Testis (tissue), 3 donors: ENCODE data around the gene TFPT. TPM values are rescaled to one million over a fixed set of nuclear protein-coding genes. Genes with fewer than 3 reads are reported as not detected.

Experiments
- DNase-seq: peaks from one replicate; pipeline ENCODE4 v3.0.0-alpha.2; 2019
- H3K27ac ChIP-seq, 2 donors: fragments of 200-600 bp; sonication (generic); one replicate each; pipeline ENCODE4 v1.5.1; 2019
- H3K27me3 ChIP-seq: fragments of 200-600 bp; sonication (generic); one replicate; pipeline ENCODE4 v1.5.1; 2019
- H3K36me3 ChIP-seq: fragments of 200-600 bp; sonication (generic); one replicate; pipeline ENCODE4 v1.5.1; 2017; ENCODE audit warnings: low read depth; ENCODE audit errors: missing control alignments
- H3K4me1 ChIP-seq: fragments of 200-600 bp; sonication (generic); one replicate; pipeline ENCODE4 v1.5.1; 2019
- H3K4me3 ChIP-seq, 2 donors: fragments of 200-600 bp; sonication (generic); one replicate each; pipeline ENCODE4 v1.5.1; 2017 to 2019
- H3K9me3 ChIP-seq: fragments of 200-600 bp; sonication (generic); one replicate; pipeline ENCODE4 v1.5.1; 2017
- CTCF ChIP-seq, 3 experiments: fragments of 450-650 bp in 2 of 3; fragments of 200-600 bp in 1 of 3; sonication (generic) in 1 of 3; IDR thresholded peaks; one replicate each; pipeline ENCODE4 v1.5.1; 2016 to 2019; ENCODE audit warnings: antibody characterized with exemption in 3 of 3, mild to moderate bottlenecking in 2 of 3, moderate library complexity in 1 of 3
- POLR2A ChIP-seq: fragments of 450-650 bp; IDR thresholded peaks from one replicate; pipeline ENCODE4 v1.6.1; 2017; ENCODE audit warnings: antibody characterized with exemption, mild to moderate bottlenecking, moderate library complexity
- WGBS, 2 donors: methylation state at CpG; one replicate each; pipeline ENCODE4 v1.1.5; 2018; 5-methylcytosine and 5-hydroxymethylcytosine counted together
- intact Hi-C: fragments of 100-400 bp; cut with DNase I; formaldehyde crosslinking; loops from one replicate; pipeline ENCODE4 v1.15.1; 2023; ENCODE audit warnings: low total_unique reads
- polyA plus RNA-seq: library from polyadenylated mRNA; stranded (reverse); fragments of 350-450 nt; fragmentation: Illumina TruSeq; extraction: RNeasy Lipid Tissue Mini Kit (QIAGEN cat#74804); gene quantifications from one replicate; pipeline ENCODE4 v1.2.3, GENCODE V29; 2014; ENCODE audit warnings: low read depth, low replicate concordance; ENCODE audit not compliant: insufficient read depth
- total RNA-seq, 2 donors: library from RNA; depleted of rRNA; stranded (reverse); fragments of >200 nt; gene quantifications; one replicate each; pipeline ENCODE4 v1.2.3, GENCODE V29; 2016

Gene TFPT
- total and polyA plus RNA-seq, 3 donors from 2014 or later: 11.2 to 16.0 (median 12.9) TPM

DNA sequence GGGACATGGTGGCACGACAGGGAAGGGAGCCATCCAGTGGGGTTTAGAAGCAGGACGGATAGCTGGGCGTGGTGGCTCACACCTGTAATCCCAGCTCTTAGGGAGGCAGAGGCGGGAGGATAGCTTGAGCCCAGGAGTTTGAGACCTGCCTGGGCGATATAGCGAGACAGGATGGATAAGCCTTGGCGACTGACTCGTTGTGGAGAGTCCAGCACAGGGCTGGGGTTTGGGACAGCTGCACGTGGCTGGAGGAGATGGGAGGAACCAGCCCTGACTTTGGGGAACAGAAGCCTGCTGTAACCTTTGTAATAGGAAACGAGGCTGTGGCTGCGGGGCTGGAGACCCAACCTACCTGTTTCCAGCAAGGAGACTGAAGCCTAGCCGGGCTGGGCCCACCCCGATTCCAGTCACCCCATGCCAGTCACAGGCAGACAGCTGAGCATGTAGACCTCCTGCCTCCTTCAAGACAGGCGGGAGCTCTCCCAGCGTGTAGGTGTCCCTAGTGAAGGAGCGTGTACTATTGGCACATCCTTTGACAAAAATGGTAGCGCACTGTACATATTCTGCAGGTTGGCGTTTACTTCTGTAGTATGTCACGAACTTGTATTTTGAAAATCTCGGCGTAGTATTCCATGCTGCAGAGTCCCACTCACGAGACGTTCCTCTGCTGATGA is 36.0 kb upstream of the TFPT start:
- 80 to 84% methylated on average over 18 to 23 of the region's 23 CpGs for WGBS, 2 donors
- H3K9me3 ChIP-seq: no peaks in the 10 kb centered on the region

DNA sequence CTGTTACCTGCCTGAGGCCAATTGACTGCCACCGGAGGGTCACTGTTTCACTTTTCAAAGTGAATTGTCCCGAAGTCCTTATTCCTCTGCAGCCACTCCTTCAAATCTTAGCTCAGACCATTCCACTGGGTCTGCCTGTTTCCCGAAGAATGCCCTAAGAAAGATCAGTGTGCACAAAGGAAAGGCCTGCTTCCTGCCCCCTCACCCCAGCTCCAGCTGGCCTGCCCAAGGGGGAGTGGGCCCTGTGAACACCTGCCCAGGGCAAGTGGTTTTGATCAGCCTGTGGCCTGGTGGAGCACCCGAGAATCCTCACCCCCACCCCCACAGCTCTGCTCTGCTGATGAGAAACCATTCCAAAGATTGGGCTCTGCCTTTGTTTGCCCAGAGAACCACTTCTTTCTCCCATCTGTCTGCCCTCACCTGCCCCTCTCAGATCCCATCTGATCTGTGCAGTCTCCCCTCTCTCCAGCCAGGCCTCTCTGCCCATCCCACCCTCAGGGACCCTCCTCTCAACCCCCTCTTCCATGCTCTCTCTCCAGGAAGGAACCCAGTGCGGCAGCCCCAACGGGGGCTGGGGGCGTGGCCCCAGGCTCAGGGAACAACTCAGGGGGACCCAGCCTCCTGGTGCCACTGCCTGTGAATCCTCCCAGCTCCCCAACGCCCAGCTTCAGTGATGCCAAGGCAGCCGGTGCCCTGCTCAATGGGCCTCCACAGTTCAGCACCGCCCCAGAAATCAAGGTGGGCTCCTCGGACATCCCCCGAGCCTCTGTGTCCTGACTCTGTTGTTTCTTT is 33.8 kb upstream of the TFPT start:
- no peak overlapping the region for H3K4me3 ChIP-seq
- DNase-seq: no peak
- TF ChIP-seq CTCF (IDR thresholded peaks at IDR 0.05): no peak
- TF ChIP-seq POLR2A: no peak
- H3K9me3 ChIP-seq: no peaks in the 10 kb centered on the region
- H3K36me3 ChIP-seq: no peaks in the 10 kb centered on the region
- no peaks in the 10 kb centered on the region for H3K27me3 ChIP-seq
- 85% methylated on average over 12 of the region's 12 CpGs for WGBS, 2 donors
- H3K4me1 ChIP-seq: no peaks in the 10 kb centered on the region
- intact Hi-C loops: no loop called here
- no peak overlapping the region for H3K27ac ChIP-seq

More for the DNA sequence above, 36.0 kb upstream of the TFPT start:
- H3K27ac ChIP-seq: no peak overlapping the region
- intact Hi-C loops: no loop called here
- no peak overlapping the region for H3K4me3 ChIP-seq
- H3K4me1 ChIP-seq: no peaks in the 10 kb centered on the region
- H3K27me3 ChIP-seq: no peaks in the 10 kb centered on the region
- DNase-seq: no peak
- TF ChIP-seq POLR2A: no peak
- no peaks in the 10 kb centered on the region for H3K36me3 ChIP-seq

DNA sequence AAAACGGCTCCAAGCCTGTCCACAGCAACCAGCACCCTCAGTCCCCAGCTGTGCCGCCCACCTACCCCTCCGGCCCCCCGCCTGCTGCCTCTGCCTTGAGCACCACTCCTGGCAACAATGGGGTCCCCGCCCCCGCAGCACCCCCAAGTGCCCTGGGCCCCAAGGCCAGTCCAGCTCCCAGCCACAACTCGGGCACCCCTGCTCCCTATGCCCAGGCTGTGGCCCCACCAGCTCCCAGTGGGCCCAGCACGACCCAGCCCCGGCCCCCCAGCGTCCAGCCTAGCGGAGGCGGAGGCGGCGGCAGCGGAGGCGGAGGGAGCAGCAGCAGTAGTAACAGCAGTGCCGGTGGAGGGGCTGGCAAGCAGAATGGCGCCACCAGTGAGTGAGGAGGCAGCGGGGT is 32.7 kb upstream of the TFPT start:
- Histone ChIP-seq H3K27ac (no peak overlapping the region), H3K36me3 (no peaks in the 10 kb centered on the region), H3K4me1 (no peaks in the 10 kb centered on the region), H3K9me3 (no peaks in the 10 kb centered on the region), H3K4me3 (no peak overlapping the region), H3K27me3 (no peaks in the 10 kb centered on the region)
- no peak for DNase-seq
- TF ChIP-seq CTCF (IDR thresholded peaks at IDR 0.05) (no peak), POLR2A (no peak)
- intact Hi-C loops: no loop called here
- WGBS, 2 donors: 69 to 87% methylated on average over 3 to 19 of the region's 19 CpGs

GRCh38 chr19:54147676-54148075 is 32.2 kb upstream of the TFPT start:
- WGBS, 2 donors: 54 to 56% methylated on average over 2 to 3 of the region's 3 CpGs
- H3K27ac ChIP-seq: no peak overlapping the region
- no peaks in the 10 kb centered on the region for H3K9me3 ChIP-seq
- H3K4me3 ChIP-seq: no peak overlapping the region
- no peaks in the 10 kb centered on the region for H3K27me3 ChIP-seq
- no peak for DNase-seq
- intact Hi-C loops: no loop called here
- no peaks in the 10 kb centered on the region for H3K4me1 ChIP-seq
- no peak for TF ChIP-seq CTCF (IDR thresholded peaks at IDR 0.05)
- no peak for TF ChIP-seq POLR2A
- H3K36me3 ChIP-seq: no peaks in the 10 kb centered on the region

DNA sequence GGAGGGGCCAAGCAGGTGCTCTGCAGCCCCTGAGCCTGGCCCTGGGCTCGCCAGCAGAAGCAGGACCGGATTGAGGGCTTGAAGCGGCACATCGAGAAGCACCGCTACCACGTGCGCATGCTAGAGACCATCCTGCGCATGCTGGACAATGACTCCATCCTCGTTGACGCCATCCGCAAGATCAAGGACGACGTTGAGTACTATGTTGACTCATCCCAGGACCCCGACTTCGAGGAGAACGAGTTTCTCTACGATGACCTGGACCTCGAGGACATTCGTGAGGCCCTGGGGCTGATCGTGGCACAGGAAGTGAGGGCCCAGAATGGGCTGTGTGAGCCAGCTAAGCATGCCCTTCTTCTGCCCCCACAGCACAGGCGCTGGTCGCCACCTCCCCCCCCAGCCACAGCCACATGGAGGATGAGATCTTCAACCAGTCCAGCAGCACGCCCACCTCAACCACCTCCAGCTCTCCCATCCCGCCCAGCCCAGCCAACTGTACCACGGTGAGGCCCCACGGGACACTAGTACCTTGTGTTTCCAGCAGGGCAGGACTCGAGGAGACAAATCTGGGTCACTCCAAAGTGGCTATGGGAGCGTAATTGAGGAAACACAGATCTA is 30.2 kb upstream of the TFPT start:
- no peak for TF ChIP-seq POLR2A
- TF ChIP-seq CTCF (IDR thresholded peaks at IDR 0.05): no peak
- no peak for DNase-seq
- intact Hi-C loops: no loop called here
- 89 to 92% methylated on average over 14 to 28 of the region's 28 CpGs for WGBS, 2 donors
- Histone ChIP-seq H3K27ac (no peak overlapping the region), H3K27me3 (no peaks in the 10 kb centered on the region), H3K36me3 (no peaks in the 10 kb centered on the region), H3K9me3 (no peaks in the 10 kb centered on the region), H3K4me3 (no peak overlapping the region), H3K4me1 (no peaks in the 10 kb centered on the region)
